GM19238 (cell line): ENCODE data around the gene CRB3.
"Not testable (repeated sequence)": the region's sequence is repeated elsewhere in the genome, so short reads cannot be mapped to it uniquely, and the experiment has no call there.

Source experiments
- DNase-seq: peaks from one replicate; pipeline ENCODE4 v3.0.0; 2011; ENCODE audit warnings: low spot score; ENCODE audit not compliant: insufficient read length

The CRB3 gene

DNA sequence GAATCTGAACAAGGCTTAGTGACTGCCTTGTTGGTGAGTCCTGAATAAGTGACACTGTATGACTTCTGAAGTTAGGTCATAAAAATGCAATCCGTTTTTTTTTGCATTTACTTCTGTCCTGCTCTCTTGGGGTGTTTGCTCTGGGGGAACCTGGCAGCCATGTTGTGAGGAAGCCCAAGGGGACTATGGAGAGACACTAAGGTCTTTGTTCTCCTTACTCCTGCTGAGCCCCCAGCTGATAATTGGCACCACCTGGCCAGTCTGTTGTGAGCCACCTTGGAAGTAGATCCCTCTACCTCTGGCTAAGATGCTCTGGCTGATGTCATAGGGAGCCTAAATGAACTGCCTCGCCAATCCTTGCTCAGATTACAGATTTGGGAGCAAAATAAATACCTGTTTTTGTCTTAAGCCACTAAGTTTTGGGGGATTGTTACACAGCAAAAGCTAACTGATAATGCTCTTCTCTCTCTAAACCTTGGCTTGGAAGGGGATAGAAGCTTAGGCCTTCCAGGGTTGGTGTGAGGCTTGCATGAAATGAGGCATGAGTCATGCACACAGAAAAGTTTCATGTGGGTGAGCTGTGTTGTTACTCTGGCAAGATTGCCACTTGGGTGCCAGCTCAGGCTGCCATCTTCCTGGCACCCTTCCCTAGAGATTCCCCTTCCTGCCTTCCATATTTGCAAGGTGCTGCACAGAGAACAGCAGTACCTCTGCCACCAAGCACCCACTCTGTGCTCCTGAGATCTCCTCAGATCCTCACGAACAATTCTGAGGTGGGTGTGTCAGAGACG lies 27.9 kb downstream of the CRB3 start:
- no peak for DNase-seq

DNA sequence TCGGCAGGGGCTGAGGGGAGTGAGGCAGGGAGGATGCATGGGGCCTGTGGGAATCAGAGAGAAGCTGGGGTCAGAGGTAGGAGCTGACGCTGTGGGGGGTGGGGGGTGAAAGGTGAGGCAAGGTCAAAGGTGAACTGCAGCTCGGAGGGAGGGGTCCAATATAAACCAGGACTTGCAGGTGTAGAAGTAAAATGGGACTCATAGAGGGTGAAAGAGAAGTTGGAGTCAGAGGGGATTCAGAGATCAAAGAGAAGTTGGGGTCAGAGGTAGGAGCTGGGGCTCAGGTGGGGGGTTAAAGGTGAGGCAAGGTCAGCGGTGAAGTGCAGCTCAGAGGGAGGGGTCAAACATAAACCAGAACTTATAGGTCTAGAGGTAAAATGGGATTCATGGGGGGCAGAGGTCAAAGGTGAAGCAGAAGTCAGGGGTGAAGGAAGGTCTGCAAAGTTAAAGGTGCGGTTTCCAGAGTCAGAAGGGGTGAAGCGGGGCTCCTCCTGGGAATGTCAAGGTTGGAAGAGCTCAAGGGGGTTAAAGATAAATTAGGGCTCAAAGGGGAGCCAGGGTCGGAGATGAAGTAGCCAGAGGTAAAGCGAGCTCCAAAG lies 30.5 kb downstream of the CRB3 start:
- DNase-seq = no peak

- DNase-seq = no peak
Observed at GRCh38 chr19:6495947-6496346, 31.9 kb downstream of the CRB3 start.

DNA sequence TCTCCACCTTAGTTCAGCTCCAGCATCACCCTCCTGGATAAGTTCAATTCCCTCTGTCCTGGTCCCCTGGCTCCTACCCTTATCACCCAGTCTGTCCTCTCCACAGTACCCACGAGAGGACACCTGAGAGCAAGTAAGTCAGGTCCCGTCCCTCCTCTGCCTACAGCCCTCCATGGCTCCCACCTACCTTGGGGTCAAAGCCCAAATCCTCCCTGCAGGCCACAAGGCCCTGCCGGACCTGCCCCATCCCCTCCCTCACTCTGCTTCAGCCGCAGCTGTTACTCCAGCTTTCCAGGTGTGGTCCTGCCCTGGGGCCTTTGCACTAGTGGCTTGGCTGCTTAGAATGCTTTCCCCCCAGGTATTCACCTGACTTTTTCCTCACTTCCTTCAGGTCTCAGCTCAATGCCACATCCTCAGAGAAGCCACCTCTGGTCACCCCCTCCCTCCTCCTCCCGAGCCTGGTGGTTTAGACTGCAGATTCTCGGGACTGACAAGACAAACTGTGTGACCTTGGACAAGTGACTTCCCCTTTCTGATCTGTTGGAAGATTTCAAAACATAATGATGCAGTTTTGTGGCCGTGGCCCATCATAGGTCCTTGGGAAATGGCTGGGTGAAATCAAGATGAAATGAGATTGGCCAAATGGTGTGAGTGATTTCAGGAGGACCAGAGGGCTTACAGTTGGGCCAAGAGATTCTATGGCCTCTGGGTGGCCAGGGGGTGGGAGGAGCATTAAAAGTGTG lies 34.4 kb downstream of the CRB3 start:
- DNase-seq = no peak

GRCh38 chr19:6499052-6499790 lies 35.1 kb downstream of the CRB3 start:
- no peak for DNase-seq

DNA sequence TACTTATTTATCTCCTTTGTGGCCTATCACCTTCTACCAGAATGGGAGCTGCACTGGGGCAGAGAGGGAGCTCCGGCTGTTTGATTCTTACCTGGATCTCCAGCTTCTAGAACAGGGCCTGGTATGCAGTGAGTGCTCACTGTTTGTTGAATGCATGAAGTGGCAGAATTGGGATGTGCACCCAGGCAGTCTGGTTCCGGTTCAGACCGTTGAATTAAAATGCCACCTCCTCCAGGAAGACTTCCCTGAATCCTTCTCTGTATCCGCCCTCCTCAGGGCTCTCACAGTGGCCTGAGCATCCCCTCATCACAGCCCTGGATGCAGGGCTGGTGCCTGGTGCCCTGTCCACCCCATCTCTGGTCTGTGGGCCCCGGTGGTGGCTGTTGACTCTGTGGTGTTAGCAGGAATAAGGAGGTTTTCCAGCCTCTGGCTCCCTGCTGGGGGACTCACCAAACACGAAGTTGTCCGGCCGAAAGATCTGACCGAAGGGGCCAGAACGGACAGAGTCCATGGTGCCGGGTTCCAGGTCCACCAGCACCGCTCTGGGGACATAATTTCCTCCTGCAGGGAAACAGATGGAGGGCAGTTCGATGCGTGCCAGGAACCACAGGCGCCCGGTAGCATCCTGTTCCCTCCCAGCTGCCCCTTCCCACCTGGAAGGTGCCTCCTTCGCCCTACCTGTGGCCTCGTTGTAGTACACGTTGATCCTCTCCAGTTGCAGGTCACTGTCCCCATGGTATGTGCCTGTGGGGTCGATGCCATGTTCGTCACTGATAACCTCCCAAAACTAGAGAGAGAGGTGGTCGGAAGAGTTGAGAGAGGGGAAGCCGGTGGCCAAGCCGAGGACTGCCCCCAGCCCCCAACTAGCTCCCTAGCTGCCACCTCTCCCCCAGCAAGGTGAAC lies 37.0 kb downstream of the CRB3 start:
- no peak for DNase-seq

- peak; percentile 54 for DNase-seq
Observed at GRCh38 chr19:6501740-6502648, 37.9 kb downstream of the CRB3 start, which contains the start of gene TUBB4A. Gene TUBB4A, minus strand, starts transcription at chr19:6502309. Its CDS starts 97 bp downstream, at chr19:6502212.

DNA sequence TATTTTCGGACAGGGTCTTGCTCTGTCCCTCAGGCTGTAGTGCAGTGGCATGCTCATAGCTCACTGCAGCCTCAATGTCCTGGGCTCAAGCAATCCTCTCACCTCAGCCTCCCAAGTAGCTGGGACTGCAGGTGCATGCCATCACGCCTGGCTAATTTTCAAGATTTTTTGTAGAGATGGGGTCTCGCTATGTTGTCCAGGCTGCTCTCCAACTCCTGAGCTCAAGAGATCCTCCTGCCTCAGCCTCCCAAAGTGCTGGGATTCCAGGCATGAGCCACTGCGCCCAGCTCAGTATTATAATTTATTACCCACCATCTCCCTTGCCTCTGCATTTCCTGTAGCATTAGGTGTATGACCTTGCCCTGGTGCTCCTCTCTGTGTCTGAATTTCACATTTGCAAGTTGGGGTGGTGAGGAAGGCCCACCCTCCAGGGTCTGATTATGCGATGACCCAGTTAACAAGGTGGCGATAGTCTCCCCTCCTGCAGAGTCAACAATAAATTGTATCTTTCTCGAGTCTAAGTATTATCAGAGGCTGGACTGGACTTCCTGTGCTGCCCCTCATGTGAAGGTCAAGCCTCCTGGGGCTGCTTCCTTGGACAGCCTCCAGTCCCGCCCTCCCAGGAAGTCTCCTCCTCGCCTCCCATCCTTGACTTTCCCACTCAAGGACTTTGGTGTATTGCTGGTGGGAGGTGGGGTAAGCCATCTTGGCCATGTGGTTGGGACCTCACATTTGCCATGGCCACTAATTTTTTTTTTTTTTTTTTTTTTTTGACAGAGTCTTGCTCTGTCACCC lies 39.5 kb downstream of the CRB3 start:
- no peak for DNase-seq

GRCh38 chr19:6508028-6508771 lies 44.1 kb downstream of the CRB3 start:
- not testable (repeated sequence) for DNase-seq

- no peak for DNase-seq
Observed at GRCh38 chr19:6509118-6509971, 45.3 kb downstream of the CRB3 start.

GRCh38 chr19:6510618-6511017 lies 46.5 kb downstream of the CRB3 start:
- no peak for DNase-seq

GRCh38 chr19:6514089-6514488 lies 50.0 kb downstream of the CRB3 start:
- DNase-seq = no peak

DNA sequence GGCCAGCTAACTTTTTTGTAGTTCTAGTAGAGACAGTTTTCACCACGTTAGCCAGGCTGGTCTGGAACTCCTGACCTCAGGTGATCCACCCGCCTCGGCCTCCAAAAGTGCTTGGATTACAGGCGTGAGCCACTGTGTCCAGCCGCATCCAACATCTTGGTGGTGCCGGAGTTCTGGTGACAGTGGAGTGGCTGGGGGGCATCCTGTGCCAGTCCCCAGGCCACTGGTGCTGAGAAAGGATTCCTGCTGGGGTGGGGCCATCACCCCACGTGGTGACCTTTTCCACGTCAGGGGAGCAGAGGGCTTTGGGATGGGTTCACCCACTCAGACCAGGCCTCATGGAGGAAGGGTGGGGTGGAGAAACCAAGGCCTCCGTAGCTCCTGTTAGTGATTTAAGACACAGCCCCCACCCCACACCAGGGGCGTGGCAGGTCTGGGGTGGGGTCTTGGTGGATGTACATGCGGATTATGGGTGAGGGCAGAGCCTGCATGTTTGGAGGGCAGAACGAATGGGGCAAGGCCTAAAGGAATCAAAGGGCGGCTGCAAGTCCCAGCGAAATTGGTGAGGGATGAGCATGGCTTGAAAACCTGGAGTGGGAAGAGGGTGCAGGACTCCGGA lies 51.0 kb downstream of the CRB3 start:
- DNase-seq = no peak

GRCh38 chr19:6516018-6516658 lies 52.1 kb downstream of the CRB3 start:
- DNase-seq = peak; percentile 90
